ENCODE data around the gene ATP5PB. TPM values are rescaled to one million over a fixed set of nuclear protein-coding genes. Genes with fewer than 3 reads are reported as not detected.

The ATP5PB gene
- 100 to 1,000 TPM; 135 to 159 (median 142) TPM for total RNA-seq

- peak; percentile 80 for DNase-seq (ENCODE audit: low spot score)
- peak; percentile 98 for ATAC-seq (ENCODE audit: low FRiP score)
- no peak for TF ChIP-seq CTCF (IDR thresholded peaks at IDR 0.05)
These were observed at the start of gene ATP5PB, which contains the start of gene WDR77 for GRCh38 chr1:111448918-111449702. Gene ATP5PB (plus strand): TSS chr1:111449464. CDS start chr1:111449542, 78 bp downstream. Gene WDR77 (minus strand): TSS chr1:111449256. CDS start chr1:111449169, 87 bp downstream.

- ATAC-seq (ENCODE audit: low FRiP score) (peak; percentile 32), DNase-seq (ENCODE audit: low spot score) (peak; percentile 68)
- TF ChIP-seq CTCF (IDR thresholded peaks at IDR 0.05) = peak in 1 of 3 donors; percentile 17
These were observed 49.3 kb upstream of the ATP5PB start for GRCh38 chr1:111399792-111400610.

GRCh38 chr1:111402083-111402482 is 47.2 kb upstream of the ATP5PB start:
- TF ChIP-seq CTCF (IDR thresholded peaks at IDR 0.05) = no peak
- ATAC-seq (ENCODE audit: low FRiP score) = no peak
- DNase-seq (ENCODE audit: low spot score) = no peak

GRCh38 chr1:111404588-111404987 is 44.7 kb upstream of the ATP5PB start:
- ATAC-seq (ENCODE audit: low FRiP score) (no peak), DNase-seq (ENCODE audit: low spot score) (no peak)
- no peak for TF ChIP-seq CTCF (IDR thresholded peaks at IDR 0.05)

- TF ChIP-seq CTCF (IDR thresholded peaks at IDR 0.05) = no peak
- ATAC-seq (ENCODE audit: low FRiP score) = no peak
- DNase-seq (ENCODE audit: low spot score) = no peak
These were observed 42.9 kb upstream of the ATP5PB start for GRCh38 chr1:111406321-111406768.

- TF ChIP-seq CTCF (IDR thresholded peaks at IDR 0.05) = no peak
- ATAC-seq (ENCODE audit: low FRiP score) = no peak
- no peak for DNase-seq (ENCODE audit: low spot score)
These were observed 42.0 kb upstream of the ATP5PB start for GRCh38 chr1:111407301-111407700.

Data from omental fat pad (tissue), 4 donors.